GM21381 (cell line): Measurements from ENCODE around the gene C16orf74.

Experiments used
- ATAC-seq: cut with Tn5 transposase; IDR thresholded peaks from one replicate; pipeline ENCODE4 v1.9.1; 2021; ENCODE audit warnings: mild to moderate bottlenecking, moderate library complexity; ENCODE audit not compliant: unreplicated experiment

C16orf74 gene

DNA sequence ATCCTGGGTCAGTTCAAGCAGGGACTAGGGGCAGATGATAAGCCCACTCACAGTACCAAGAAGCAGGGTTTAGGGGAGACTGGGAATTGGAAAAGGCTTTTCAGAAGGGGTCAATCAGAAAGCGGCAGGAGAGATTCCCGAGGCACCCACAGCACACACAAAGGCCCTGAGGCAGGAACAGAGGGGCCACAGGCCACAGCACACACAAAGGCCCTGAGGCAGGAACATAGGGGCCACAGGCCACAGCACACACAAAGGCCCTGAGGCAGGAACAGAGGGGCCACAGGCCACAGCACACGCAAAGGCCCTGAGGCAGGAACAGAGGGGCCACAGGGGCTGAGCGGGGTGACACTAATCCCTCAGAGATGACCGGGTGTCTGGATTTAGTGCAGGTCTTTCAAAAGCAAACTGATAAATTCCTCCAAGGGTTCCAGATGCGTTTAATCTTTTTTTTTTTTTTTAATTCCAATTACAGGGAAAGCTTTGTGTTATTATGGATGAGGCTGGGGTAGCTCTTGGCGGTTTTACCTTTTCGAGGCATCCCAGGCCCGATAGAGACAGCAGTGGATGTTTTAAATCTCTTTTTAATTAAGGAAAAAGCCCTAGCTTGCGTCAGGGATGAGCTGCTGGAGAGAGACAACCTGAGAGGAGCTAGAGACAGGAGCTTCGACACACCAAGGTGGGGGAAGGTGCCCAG is 31.1 kb downstream of the C16orf74 start:
- no peak for ATAC-seq

DNA sequence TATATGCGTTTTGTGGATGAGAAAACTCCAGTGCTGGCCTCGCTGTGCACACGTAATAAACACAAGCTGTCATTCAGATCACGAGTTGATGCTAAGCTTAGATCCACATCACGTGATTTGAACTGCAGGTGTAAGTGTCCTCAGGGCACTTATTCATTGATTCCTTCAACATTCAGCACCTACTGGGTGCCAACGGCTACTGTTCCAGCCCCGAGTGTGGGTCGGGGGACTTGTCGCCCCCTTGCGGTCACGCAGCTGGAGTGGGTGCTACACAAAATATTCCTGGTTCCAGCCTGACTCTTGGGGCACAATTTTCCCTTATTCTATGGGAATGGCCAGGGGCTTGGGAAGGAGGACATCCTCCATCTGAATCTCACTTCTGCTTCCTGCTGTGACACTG is 32.2 kb downstream of the C16orf74 start:
- no peak for ATAC-seq

DNA sequence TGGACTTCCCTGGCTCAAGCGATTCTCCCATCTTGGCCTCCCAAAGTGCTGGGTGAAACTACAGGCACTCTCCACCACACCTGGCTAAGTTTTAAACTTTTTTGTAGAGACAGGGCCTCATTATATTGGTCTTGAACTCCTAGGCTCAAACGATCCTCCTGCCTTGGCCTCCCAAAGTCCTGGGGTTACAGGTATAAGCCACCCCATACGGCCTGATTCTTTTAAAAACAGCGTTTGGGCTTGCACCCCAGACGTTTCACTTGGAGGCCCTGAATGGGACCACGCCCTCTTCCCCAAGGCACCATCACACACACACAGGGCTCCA is 32.8 kb downstream of the C16orf74 start:
- ATAC-seq = no peak

DNA sequence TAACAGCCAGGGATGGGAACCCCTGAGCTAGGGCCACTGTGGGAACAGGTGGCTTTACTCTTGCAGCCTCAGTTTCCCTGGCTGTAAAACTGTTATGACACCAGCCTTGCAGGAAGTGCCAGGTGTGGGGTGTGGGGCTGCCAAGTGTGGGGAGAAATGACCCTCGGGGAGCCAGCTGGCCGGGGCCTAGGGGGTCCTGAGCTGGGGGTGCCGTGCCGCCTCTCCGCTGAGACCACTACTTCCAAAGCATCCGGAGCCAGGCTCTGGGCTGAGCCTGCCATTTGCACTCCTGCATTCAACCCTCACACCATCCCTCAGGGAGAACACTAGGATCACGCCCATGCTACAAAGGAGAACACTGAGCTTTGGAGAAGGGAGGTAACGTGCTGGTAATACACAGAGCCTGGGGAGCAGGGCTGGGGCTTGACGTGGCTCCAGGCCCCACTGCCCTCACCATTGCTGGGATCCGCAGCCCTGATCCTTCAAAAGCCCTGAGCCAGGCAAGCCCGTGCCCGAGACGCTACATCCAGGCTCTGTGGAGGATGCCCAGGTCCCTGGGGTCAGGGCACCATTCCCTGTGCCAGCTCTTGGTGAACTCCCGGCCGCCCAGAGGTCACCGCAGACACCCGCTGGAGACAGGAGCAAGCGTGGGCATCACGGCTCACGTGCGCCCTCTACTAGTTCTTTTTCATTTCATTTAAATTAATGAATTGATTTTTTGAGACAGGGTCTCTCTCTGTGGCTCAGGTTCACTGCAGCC is 33.3 kb downstream of the C16orf74 start:
- no peak for ATAC-seq

DNA sequence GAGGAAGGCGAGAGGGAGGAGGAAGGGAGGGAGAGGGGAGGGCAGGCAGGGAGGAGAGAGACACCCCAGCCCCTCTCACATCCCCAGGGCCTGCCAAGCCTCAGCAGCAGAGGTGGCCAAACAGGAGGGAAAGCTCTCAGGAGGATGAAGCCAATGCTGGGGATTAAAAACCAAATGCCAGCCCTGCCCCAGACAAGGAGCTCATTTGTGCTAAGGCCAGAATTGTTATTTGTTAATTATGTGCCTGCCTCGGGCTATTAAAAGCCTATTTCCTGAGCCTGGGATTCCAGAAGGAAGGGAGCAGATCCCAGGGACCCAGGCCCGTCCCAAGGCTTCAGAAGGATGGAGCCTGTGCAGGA is 34.2 kb downstream of the C16orf74 start:
- no peak for ATAC-seq

DNA sequence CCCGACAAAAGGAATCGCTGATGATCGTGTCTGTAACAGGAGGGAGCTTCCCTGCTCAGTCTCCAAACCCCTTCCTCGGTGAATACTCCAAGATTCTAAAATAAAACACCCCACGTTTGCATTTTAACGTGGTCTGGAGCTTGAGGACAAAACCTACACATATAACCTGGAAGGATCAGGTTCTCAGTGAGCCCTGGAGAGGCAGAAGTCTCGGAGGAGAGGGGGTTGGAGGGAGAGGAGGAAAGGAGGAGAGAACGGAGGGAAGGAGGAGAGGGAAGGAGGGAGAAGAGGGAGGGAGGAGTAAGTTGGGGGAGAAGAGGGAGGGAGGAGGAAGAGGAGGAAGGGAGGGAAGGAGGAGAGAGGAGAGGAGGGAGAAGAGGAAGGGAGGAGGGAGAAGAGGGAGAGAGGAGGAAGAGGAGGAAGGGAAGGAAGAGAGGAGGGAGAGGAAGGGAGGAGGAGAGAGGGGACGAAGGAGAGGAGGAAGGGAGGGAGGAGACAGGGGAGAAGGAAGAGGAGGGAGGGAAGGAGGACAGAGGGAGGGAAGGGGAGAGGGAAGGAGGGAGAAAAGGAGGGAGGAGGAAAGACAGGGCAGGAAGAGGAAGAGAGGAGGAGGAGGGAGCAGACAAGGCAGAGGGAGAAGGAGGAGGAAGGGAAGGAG is 34.7 kb downstream of the C16orf74 start:
- ATAC-seq = no peak

DNA sequence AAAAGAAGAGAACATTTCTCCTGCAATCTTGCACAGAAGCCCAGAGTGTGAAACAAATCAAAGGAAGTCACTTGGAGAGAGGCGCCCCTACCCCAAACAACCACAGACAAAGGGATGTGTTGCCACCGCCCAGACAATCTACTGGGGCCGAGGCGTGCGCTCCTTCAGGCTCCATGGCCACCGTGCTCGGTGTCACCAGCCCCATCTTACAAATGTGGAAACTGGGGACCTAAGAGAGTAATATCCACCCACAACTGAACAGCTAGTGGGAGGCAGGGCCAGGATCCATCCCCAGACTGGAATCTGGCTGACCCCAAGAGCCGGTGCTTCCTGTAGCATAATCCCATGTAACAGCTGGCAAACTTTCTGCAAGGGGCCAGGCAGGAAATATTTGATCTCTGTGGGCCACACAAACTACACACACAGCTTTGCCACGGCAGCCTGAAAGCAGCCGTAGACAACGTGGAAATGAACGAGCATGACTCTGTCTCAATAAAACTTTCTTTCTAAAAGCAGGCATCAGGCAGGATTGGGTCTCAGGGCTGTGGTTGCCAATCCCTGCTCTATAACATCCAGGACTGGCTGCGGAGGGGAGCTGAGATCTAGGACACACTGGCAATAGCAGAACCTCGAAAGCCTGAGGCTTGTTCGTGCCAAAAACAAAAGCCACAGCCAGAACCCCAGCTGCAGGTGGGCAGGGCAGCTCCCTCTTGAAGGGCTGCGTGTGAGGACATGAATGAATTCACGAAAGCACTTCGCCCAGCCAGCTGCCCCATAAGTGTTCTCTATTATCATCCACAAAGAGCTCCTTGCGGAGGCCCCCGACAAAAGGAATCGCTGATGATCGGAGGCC is 35.5 kb downstream of the C16orf74 start:
- no peak for ATAC-seq

DNA sequence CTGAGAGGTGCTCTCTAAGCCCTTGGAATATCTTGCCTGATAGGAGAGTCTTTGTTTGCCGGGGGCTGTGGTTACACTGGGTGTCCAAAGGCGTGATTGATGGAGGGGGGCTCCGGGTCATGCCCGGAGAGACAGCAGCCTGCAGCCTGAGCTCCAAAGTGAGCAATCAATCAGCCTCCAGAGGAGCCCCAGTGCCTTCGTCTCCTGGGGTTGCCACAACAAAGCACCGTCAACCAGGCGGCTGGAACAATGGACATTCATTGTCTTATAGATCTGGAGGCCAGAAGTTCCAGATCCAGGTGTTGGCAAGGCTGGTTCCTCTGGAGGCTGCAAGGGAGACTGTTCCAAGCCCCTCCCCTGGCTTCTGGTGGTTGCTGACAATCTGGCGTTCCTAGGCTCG is 38.1 kb downstream of the C16orf74 start:
- no peak for ATAC-seq

DNA sequence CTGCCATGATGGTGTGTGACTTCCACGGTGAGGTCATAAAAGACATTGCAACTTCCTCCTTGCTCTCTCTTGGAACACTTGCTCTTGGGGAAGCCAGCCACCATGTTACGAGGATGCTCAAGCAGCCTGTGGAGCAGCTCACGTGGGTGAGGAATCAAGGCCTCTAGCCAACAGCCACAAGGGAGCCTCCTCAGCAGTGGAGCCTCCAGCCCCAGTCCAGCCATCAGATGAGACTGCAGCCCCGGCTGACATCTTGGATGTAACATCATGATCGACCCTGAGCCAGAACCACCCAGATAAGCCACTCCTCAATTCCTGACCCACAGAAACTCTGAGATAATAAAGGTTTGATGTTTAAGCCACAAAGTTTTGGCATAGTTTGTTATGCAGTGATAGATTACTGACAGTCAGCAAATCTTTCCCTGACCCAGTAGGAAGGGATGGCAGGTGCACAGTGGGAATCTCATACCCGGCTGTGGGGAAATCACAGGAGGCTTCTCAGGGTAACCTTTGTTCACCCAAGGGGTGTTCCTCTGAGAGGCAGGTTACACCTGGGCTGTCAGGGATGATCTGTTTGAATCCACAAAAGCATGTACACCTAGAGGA is 38.8 kb downstream of the C16orf74 start:
- ATAC-seq = no peak

DNA sequence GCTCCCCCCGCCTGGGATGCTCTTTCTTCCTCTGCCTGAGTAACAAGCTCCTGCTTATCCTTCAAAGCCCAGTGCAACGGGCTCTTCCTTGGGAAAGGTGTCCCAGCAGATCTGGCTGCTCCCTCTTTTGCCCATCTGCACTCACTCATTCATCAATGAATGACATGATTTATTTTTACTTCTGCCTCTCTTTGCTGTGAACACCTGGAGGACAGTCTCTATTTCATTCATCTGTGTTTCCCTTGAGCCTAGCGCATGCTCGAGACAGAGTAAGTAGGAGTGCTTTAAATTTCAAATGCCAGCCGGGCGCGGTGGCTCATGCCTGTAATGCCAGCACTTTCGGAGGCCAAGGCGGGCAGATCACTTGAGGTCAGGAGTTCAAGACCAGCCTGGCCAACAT is 40.2 kb downstream of the C16orf74 start:
- no peak for ATAC-seq

DNA sequence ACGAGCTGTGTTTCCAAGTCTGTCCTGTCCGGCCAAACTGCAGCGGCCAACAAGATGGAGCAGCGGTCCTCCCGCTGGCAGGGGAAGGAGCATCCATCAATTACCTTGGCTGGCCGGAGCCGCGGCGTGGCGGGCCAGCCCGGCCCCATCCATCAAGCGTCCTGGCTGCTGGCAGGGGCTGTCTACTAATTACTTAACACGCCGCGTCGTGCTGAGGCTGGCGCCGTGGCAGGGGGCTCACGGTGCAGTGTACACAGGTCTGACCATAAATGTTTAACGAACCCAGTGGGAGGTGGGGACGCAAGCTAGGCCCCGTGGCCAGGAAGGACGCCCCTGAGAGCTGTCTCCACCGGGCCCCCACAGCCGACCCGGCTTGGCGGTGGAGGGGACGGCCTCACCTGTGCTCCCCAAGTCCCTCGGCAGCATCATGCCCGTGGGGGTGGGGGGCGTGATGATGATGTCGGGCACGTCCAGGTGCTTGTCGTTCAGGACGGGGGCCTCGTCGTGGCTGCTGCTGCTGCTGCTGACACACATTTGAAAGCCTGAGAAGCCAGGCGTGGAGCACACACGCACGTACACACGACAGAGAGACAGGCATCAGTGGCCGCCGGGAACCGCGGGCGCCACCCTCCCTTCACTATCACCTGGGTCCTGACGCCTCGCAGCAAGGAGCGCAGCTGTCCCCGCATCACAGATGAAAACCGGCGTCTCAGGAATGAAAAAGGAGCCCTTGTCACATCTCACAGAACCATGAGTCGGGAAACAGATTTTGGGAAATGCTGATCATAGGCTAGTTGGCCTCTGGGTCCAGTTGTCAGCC is 40.9 kb downstream of the C16orf74 start:
- ATAC-seq = no peak

DNA sequence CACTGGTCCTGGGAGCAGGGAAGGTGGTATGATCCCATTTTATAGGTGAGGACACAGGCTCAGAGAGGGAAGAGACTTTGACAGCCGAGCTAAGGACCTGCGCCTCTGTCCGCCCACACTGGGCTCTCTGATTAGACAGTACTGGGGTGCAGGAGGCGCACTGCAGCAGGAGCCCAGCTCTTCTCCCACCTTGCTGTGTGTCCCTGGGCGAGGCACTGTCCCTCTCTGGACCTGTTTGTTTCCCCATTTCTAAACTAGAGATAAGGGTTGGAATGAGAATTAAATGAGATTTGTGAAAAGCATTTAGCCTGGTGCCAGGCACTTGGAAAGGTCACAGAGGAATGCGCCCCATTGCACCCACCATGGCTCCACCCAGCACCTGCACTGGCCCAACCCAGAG is 42.6 kb downstream of the C16orf74 start:
- no peak for ATAC-seq

DNA sequence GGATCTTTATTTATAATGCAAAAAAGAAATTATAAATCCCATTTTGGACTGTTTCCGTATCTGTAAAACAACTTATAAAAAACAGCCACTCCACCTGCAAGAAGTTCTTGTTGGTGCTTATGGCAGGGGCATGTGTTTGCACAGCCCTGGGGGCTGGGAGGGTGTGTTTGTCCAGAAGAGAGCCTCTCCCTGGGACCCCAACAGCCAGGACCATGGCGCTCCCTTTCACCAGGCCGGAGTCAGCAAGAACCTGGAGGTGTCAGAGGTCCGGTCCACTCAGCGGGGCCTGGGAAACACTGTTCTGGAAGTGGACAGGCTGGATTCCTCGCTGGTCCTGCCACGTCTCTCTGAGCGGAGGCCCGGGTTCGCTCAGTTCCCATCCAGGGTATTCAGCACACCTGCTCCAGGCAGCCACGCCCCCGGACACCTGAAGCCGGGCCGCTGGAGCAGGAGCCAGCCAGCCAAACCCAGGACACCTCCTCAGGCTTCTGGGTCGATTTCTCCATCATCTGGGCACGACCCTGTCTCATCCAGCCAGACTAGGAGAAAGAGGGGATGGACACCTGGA is 43.3 kb downstream of the C16orf74 start:
- no peak for ATAC-seq

DNA sequence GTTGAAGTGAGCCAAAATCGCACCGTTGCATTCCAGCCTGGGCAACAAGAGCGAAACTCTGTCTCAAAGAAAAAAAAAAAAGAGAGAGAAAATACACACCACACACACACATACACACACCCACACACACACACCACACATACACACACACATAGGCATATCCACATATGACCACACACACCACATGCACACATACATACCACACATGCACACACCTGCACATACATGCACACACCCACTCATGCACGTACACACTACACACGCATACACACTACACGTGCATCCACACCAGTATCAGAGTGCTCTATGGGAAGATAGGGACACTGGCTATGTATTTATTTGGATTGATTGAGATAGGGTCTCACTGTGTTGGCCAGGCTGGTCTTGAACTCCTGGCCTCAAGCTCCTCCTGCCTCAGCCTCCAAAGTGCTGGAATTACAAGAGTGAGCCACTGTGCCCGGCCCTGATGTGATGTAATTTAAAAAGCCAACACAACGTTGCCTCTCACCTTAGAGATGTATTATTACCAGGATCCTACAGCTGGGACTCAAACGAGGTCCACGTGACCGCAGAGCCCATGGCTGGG is 44.4 kb downstream of the C16orf74 start:
- no peak for ATAC-seq

DNA sequence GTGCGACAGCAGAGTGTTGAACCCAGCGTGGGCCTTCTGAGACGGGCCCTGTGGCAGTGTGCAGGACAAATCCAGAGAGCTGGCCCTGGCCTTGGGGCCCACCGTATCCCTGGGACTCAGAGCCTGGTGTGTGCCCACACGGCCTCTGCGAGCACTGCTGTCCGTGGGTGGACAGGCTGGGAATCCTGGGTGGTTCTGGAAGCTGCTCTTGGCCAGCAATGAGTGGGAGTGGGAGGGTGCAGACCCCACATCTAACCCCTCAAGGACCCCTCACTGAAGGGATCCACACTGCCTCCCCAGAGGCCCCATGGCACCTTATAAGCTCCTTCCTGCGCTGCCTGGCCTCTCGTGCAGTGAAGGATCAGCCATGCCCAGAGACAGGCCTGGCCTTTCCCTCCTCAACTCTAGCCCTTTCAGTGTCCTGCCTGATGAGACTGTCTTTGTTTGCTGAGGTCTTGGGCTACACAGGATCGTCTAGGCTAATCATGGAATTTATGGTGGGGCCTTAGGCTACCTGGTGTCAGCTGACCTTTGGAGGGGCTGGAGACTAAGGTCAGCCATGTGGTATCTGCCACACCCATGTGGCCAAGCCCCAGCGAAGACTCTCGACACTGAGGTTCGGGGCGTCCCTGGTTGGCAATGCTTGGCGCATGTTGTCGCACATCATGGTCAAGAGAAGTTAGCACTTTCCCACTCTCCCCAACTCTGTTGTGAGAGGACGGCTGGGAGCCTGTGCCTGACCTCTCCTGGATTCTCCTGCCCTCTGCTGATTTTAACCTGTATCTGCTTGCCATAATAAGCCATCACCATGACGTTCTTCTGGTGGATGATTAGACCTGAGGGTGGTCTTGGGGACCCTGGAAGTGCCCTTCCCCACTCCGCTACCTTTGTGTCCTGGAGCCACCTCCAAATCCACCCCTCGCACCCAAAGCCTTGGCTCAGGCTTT is 45.7 kb downstream of the C16orf74 start:
- no peak for ATAC-seq

DNA sequence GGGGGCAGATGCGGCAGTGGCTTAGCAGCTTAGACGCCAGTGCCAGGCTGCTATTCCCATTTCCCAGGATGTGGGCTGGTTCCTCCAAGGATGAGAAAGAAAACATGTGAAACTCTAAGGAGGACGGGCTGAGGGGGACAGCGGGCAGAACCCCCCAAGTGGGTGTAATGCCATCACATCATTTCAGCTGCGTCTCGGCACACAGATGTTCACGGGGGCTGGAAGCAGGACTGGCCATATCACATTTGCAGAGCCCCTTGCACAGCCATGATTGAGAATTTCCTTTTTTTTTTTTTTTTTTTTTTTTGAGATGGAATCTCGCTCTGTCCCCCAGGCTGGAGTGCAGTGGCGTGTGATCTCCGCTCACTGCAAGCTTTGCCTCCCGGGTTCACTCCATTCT is 46.9 kb downstream of the C16orf74 start:
- ATAC-seq = no peak

DNA sequence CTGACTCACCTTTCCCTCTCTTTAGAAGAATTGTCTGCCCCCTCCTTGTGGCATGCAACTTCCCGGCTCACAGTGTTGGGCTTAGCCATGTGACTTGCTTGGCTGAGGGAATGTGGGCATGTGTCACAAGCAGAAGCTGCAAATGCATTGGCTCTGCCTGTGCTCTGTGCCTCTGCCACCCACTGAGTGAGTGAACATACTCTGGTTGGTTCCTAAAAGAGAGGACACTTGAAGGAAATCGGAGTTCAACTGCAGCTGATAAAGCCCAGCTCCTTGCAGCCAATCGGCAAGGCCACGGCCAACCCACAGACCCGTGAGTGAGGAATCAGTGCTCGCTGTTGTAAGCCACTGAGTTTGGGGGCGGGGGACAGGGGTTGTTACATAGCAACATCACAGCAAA is 51.3 kb downstream of the C16orf74 start:
- no peak for ATAC-seq

DNA sequence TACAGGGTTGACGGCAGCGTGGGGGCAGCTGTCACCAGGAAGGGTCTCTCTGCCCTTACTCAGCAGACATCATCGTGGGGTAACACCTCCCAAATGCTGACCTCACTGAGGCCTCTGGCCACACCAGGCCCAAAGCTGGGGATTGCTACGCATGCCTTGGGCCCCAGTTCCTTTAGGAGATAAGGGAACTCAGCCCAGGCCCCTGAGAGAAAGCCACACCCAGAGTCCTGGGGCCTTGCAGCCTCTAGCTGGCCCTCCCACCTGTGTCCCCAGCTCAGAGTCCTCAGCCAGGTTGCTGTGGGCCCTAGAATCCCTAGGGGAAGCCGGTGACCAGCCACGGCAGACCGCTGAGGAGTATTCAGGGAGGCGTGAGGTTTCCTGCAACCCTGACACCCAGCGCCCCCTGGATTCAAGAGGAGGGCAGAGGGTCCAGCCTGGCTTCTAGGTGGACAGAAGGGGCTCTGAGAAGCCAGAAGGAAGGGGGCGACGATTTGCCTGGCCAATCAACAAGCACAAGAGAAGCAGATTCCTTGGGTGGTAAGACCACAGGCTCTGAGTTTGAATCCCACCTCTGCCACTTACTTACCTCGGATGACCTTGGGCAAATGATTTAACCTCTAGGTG is 51.8 kb downstream of the C16orf74 start:
- ATAC-seq = no peak
